GM23248 (cell line): ENCODE results near the gene FBXO39. TPM values are rescaled to one million over a fixed set of nuclear protein-coding genes. Genes with fewer than 3 reads are reported as not detected.

Experiments
- DNase-seq: peaks from one replicate; pipeline ENCODE4 v3.0.0-alpha.2; 2015
- H2AFZ ChIP-seq: fragments of 200-600 bp; sonication (generic); 2 replicates; pipeline ENCODE4 v1.6.1; 2016; ENCODE audit warnings: antibody characterized with exemption
- H3F3A ChIP-seq: fragments of 200-600 bp; sonication (generic); 2 replicates; pipeline ENCODE4 v1.6.1; 2016; ENCODE audit warnings: mild to moderate bottlenecking, antibody characterized with exemption, mixed run types; ENCODE audit not compliant: insufficient read depth
- H3K27ac ChIP-seq: fragments of 200-600 bp; sonication (generic); 2 replicates; pipeline ENCODE4 v1.5.1; 2016; ENCODE audit warnings: mild to moderate bottlenecking
- H3K27me3 ChIP-seq: fragments of 200-600 bp; sonication (generic); replicated peaks from 2 replicates; pipeline ENCODE4 v1.6.1; 2016; ENCODE audit warnings: mild to moderate bottlenecking; ENCODE audit not compliant: insufficient read depth
- H3K36me3 ChIP-seq: fragments of 200-600 bp; sonication (generic); 2 replicates; pipeline ENCODE4 v1.6.1; 2016; ENCODE audit warnings: low read depth, mild to moderate bottlenecking
- H3K4me1 ChIP-seq: fragments of 200-600 bp; sonication (generic); 2 replicates; pipeline ENCODE4 v1.6.1; 2016; ENCODE audit warnings: mild to moderate bottlenecking; ENCODE audit not compliant: insufficient read depth
- H3K4me2 ChIP-seq: fragments of 200-600 bp; sonication (generic); one replicate; pipeline ENCODE4 v1.6.1; 2016; ENCODE audit warnings: mild to moderate bottlenecking; ENCODE audit not compliant: unreplicated experiment
- H3K4me3 ChIP-seq: fragments of 200-600 bp; sonication (generic); 2 replicates; pipeline ENCODE4 v1.5.1; 2016; ENCODE audit warnings: mild to moderate bottlenecking
- H3K79me2 ChIP-seq: fragments of 200-600 bp; sonication (generic); 2 replicates; pipeline ENCODE4 v1.6.1; 2016; ENCODE audit warnings: mild to moderate bottlenecking; ENCODE audit not compliant: insufficient read depth
- H3K9ac ChIP-seq: fragments of 200-600 bp; sonication (generic); 2 replicates; pipeline ENCODE4 v1.6.1; 2016; ENCODE audit warnings: mild to moderate bottlenecking
- H3K9me2 ChIP-seq: fragments of 200-600 bp; sonication (generic); 2 replicates; pipeline ENCODE4 v1.6.1; 2016; ENCODE audit warnings: mixed run types, mild to moderate bottlenecking, moderate library complexity; ENCODE audit not compliant: insufficient read depth
- H3K9me3 ChIP-seq: fragments of 200-600 bp; sonication (generic); one replicate; pipeline ENCODE4 v1.6.1; 2017; ENCODE audit warnings: low read depth
- H4K20me1 ChIP-seq: fragments of 200-600 bp; sonication (generic); 2 replicates; pipeline ENCODE4 v1.6.0; 2016; ENCODE audit not compliant: insufficient read depth
- EZH2 ChIP-seq: fragments of 200-600 bp; sonication (generic); IDR thresholded peaks from 2 replicates; pipeline ENCODE4 v1.6.1; 2018; ENCODE audit warnings: antibody characterized with exemption, mild to moderate bottlenecking; ENCODE audit not compliant: insufficient read depth, poor library complexity, severe bottlenecking
- EZH2phosphoT487 ChIP-seq: fragments of 200-600 bp; sonication (generic); IDR thresholded peaks from 2 replicates; pipeline ENCODE4 v1.6.1; 2018; ENCODE audit warnings: antibody characterized with exemption, moderate library complexity, mild to moderate bottlenecking, low read depth; ENCODE audit not compliant: insufficient read depth
- WGBS, 2 experiments: methylation state at CpG; one replicate each; pipeline ENCODE4 v1.1.6; 2015 to 2017; ENCODE audit warnings: low lambda C conversion rate in 2 of 2, low coverage in 1 of 2; ENCODE audit errors: missing lambda C conversion rate in 2 of 2; 5-methylcytosine and 5-hydroxymethylcytosine counted together
- in situ Hi-C: fragments of 300-500 bp; cut with MboI; formaldehyde crosslinking; loops from 2 replicates; pipeline ENCODE4 v1.15.0; 2020
- polyA plus RNA-seq: library from polyadenylated mRNA; unstranded; fragments of >200 nt; fragmentation: Nextera tagmentation; extraction: Ambion mirVana; gene quantifications from 2 replicates; pipeline ENCODE4 v1.2.1, GENCODE V29; 2016
- small RNA-seq: library from RNA; depleted of rRNA; stranded (forward); fragments of <200 nt; gene quantifications from one replicate; pipeline ENCODE3, GENCODE V24; 2014; ENCODE audit warnings: low read depth, low replicate concordance
- total RNA-seq: library from RNA; depleted of rRNA; stranded (reverse); fragments of >200 nt; shearing (Covaris generic); gene quantifications from 2 replicates; pipeline ENCODE4 v1.2.3, GENCODE V29; 2014; rRNA removed

Gene FBXO39
- total and polyA plus RNA-seq, 2 experiments from 2014 or later = 1.1 TPM; not detected in 1

DNA sequence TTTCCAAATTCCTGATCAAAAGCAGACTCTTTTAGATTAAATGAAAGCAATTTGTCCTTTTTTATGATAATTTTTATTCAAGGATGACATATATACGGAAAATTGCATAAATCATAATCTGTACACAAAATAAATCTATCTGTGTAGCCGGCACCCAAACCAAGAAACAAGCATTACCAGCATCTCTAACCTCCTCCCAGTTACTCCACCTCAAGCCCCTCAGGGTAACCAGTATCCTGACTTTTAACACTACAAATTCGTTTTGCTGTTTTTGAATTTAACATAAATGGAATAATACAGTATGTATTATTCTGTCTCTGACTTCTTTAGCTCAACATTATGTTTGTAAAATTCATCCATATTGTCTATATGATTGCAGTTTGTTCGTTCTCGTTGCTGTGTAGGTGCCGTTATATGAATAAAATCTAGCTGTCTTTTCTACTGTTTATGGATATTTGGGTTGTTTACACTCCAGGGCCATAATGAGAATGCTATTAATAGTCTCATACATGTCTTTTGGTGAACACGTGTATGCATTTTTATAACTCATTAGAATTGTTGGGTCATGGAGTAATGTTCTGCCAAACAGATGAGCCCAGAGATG lies 54.5 kb downstream of the FBXO39 start:
- no peak overlapping the region for H3K4me2 ChIP-seq
- H3K36me3 ChIP-seq = no peaks in the 10 kb centered on the region
- no peaks in the 10 kb centered on the region for H3K9me3 ChIP-seq
- no peaks in the 10 kb centered on the region for H3K9me2 ChIP-seq
- no peak overlapping the region for H3K4me3 ChIP-seq
- H3K9ac ChIP-seq = no peak overlapping the region
- H3K27me3 ChIP-seq = peaks cover 63% of the 10 kb centered on the region
- no peak for TF ChIP-seq EZH2phosphoT487
- no peak for TF ChIP-seq EZH2
- no peaks in the 10 kb centered on the region for H3K79me2 ChIP-seq
- DNase-seq = no peak
- no peaks in the 10 kb centered on the region for H3F3A ChIP-seq
- no peak overlapping the region for H2AFZ ChIP-seq
- in situ Hi-C loops = loop anchor here (10.0 kb wide), 1 partner anchor 166 kb away; no protein-coding TSS in a partner anchor
- no peaks in the 10 kb centered on the region for H4K20me1 ChIP-seq
- no peaks in the 10 kb centered on the region for H3K4me1 ChIP-seq
- H3K27ac ChIP-seq = no peak overlapping the region
- 3% methylated on average over 7 of the region's 7 CpGs for WGBS, 2 experiments

DNA sequence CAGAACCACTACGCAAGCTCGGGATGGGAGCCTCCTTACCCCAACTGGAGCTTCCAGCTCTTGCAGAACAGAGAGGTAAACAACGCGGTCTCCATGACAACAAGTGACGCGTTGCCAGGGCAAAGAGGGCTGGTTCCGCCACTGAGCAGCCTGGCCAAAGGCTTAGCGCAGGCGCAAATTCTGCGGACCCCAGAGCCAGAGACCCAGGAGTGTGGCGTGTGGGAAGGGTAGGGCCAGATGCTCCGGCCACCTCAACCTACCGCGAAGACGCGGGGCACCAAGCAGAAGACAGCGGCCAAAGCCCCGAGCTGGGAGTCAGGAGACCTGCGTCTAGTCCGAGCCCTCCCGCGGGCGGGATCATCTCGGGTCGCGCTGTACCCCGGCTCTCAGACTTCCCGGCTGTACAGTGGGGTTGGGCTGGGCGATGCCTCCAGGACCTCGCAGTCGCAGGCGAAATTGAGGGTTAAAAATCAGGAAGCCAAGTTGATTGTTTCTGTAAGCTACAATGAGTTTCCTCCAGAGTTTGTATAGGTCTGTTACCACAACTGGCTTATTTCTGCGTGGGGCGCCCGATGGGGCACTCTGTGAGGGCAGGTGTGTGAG lies 55.7 kb downstream of the FBXO39 start, which contains the start of gene TEKT1:
Gene TEKT1 (minus strand): TSS at position 69 of the 603 bp plus-strand sequence. CDS start 1,353 bp downstream, outside the sequence.
- peak; percentile 74 for DNase-seq

More for the DNA sequence above, 55.7 kb downstream of the FBXO39 start, which contains the start of gene TEKT1:
- Histone ChIP-seq H3K79me2 (no peaks in the 10 kb centered on the region), H3K36me3 (no peaks in the 10 kb centered on the region), H3K9ac (no peak within 1 kb of the TSS), H3K27me3 (peaks cover 76% of the 10 kb centered on the region), H2AFZ (no peak within 1 kb of the TSS), H3F3A (no peaks in the 10 kb centered on the region), H3K4me3 (no peak within 1 kb of the TSS), H4K20me1 (no peaks in the 10 kb centered on the region), H3K9me2 (no peaks in the 10 kb centered on the region), H3K4me1 (no peaks in the 10 kb centered on the region), H3K4me2 (no peak within 1 kb of the TSS), H3K27ac (no peak within 1 kb of the TSS), H3K9me3 (no peaks in the 10 kb centered on the region)
- WGBS, 2 experiments = 13 to 15% methylated on average over 33 to 35 of the region's 35 CpGs
- peak; percentile 42 for TF ChIP-seq EZH2
- no peak for TF ChIP-seq EZH2phosphoT487
- in situ Hi-C loops = loop anchor here (10.0 kb wide), 1 partner anchor 167 kb away; no protein-coding TSS in a partner anchor

Small RNA genes within 50 kb of the gene (small RNA-seq; reads per million reads assigned to genes)
- gene AC004706.2 = not detected

Other genes starting within 250 kb of the FBXO39 start
- gene PITPNM3, start 219.7 kb upstream of the FBXO39 start, total RNA-seq = 12.8 and 13.7 TPM in 2 replicates
- gene PITPNM3, start 219.7 kb upstream of the FBXO39 start, polyA plus RNA-seq = 6.5 and 6.9 TPM in 2 replicates
- gene KIAA0753, start 135.5 kb upstream of the FBXO39 start, total RNA-seq = 14.2 and 20.5 TPM in 2 replicates
- 5.8 and 6.9 TPM in 2 replicates for gene KIAA0753, start 135.5 kb upstream of the FBXO39 start, polyA plus RNA-seq
- gene TXNDC17, start 135.2 kb upstream of the FBXO39 start, total RNA-seq = 112 and 152 TPM in 2 replicates
- 630 and 673 TPM in 2 replicates for gene TXNDC17, start 135.2 kb upstream of the FBXO39 start, polyA plus RNA-seq
- gene MED31, start 124.6 kb upstream of the FBXO39 start, total RNA-seq = 4.8 and 8.9 TPM in 2 replicates
- 64.9 and 70.0 TPM in 2 replicates for gene MED31, start 124.6 kb upstream of the FBXO39 start, polyA plus RNA-seq
- 0.63 and 0.86 TPM in 2 replicates for gene C17orf100, start 124.5 kb upstream of the FBXO39 start, total RNA-seq
- 5.2 and 5.5 TPM in 2 replicates for gene C17orf100, start 124.5 kb upstream of the FBXO39 start, polyA plus RNA-seq
- 0.76 TPM in 1 of 2 replicates, not detected in the other for gene SLC13A5, start 62.8 kb upstream of the FBXO39 start, total RNA-seq
- gene SLC13A5, start 62.8 kb upstream of the FBXO39 start, polyA plus RNA-seq = not detected in 2 replicates
- 21.5 and 24.4 TPM in 2 replicates for gene XAF1, start 20.2 kb upstream of the FBXO39 start, total RNA-seq
- 19.2 and 22.0 TPM in 2 replicates for gene XAF1, start 20.2 kb upstream of the FBXO39 start, polyA plus RNA-seq
- not detected in 2 replicates for gene TEKT1, start 55.5 kb downstream of the FBXO39 start, total RNA-seq
- gene TEKT1, start 55.5 kb downstream of the FBXO39 start, polyA plus RNA-seq = not detected in 2 replicates
- not detected in 2 replicates for gene ALOX12, start 219.8 kb downstream of the FBXO39 start, total RNA-seq
- gene ALOX12, start 219.8 kb downstream of the FBXO39 start, polyA plus RNA-seq = 0.24 and 0.31 TPM in 2 replicates
- gene RNASEK, start 236.4 kb downstream of the FBXO39 start, total RNA-seq = 130 and 211 TPM in 2 replicates
- gene RNASEK, start 236.4 kb downstream of the FBXO39 start, polyA plus RNA-seq = 623 and 652 TPM in 2 replicates
- gene BCL6B, start 246.8 kb downstream of the FBXO39 start, total RNA-seq = not detected in 2 replicates
- gene BCL6B, start 246.8 kb downstream of the FBXO39 start, polyA plus RNA-seq = not detected in 2 replicates